Transverse colon (tissue), 4 donors: ENCODE data around the gene HNRNPDL. TPM values are rescaled to one million over a fixed set of nuclear protein-coding genes. Genes with fewer than 3 reads are reported as not detected.

Source experiments
- DNase-seq: peaks from one replicate; pipeline ENCODE4 v3.0.0-alpha.2; 2019
- H3K27ac ChIP-seq, 4 donors: fragments of 200-600 bp; sonication (generic); 2 replicates each; pipeline ENCODE4 v1.5.1; 2016 to 2018; ENCODE audit warnings: inconsistent platforms in 4 of 4
- H3K27me3 ChIP-seq: fragments of 200-600 bp; sonication (generic); 2 replicates; pipeline ENCODE4 v1.5.1; 2017; ENCODE audit warnings: inconsistent platforms
- H3K36me3 ChIP-seq, 4 donors: fragments of 200-600 bp; sonication (generic); 2 replicates each; pipeline ENCODE4 v1.5.1; 2017 to 2019; ENCODE audit warnings: inconsistent platforms in 4 of 4
- H3K4me1 ChIP-seq, 4 donors: fragments of 200-600 bp; sonication (generic); 2 replicates each; pipeline ENCODE4 v1.5.1; 2017 to 2020; ENCODE audit warnings: inconsistent platforms in 4 of 4
- H3K4me3 ChIP-seq, 4 donors: fragments of 200-600 bp; sonication (generic); 1 replicate in 1 of 4; 2 replicates in 3 of 4; pipeline versions ENCODE4 v1.5.1 to v1.6.1; 2017 to 2019; ENCODE audit warnings: inconsistent platforms in 4 of 4
- H3K9me3 ChIP-seq, 2 donors: fragments of 200-600 bp; sonication (generic); 2 replicates each; pipeline ENCODE4 v1.5.1; 2017 to 2019; ENCODE audit warnings: inconsistent platforms in 2 of 2
- EP300 ChIP-seq: sonication (generic); formaldehyde crosslinking; IDR thresholded peaks from one replicate; pipeline ENCODE4 v1.6.1; 2017; ENCODE audit warnings: antibody characterized with exemption, low read depth
- POLR2A ChIP-seq: fragments of 450-650 bp; IDR thresholded peaks from one replicate; pipeline ENCODE4 v1.6.1; 2016; ENCODE audit warnings: antibody characterized with exemption, mild to moderate bottlenecking, moderate library complexity
- POLR2AphosphoS5 ChIP-seq, 3 donors: sonication (generic); formaldehyde crosslinking; IDR thresholded peaks; one replicate each; pipeline ENCODE4 v1.6.1; 2016; ENCODE audit warnings: antibody characterized with exemption in 3 of 3
- WGBS, 2 donors: methylation state at CpG; one replicate each; pipeline ENCODE4 v1.1.5; 2018; ENCODE audit warnings: low coverage in 1 of 2; 5-methylcytosine and 5-hydroxymethylcytosine counted together
- in situ Hi-C, 4 donors: fragments of 200-750 bp; cut with MboI; loops; one replicate each; pipeline versions ENCODE4 v1.15.0 to v1.15.1; 2017; ENCODE audit warnings: low sequenced_read_pairs in 3 of 4, low pct_ligation_motif_present in 1 of 4, low pct_unique_long_range_greater_than_20kb in 1 of 4
- intact Hi-C: fragments of 100-400 bp; cut with DNase I; formaldehyde crosslinking; loops from one replicate; pipeline ENCODE4 v1.15.1; 2023; ENCODE audit warnings: low total_unique reads
- total RNA-seq, 4 donors: library from RNA; depleted of rRNA; stranded (reverse); fragments of >200 nt; gene quantifications; one replicate each; pipeline ENCODE4 v1.1.0, GENCODE V29; 2016
- TF ChIP-seq, protein P1 (sequence below), 5 experiments: fragments of 200-600 bp in 3 of 5; fragments of 450-650 bp in 2 of 5; sonication (generic) in 3 of 5; IDR thresholded peaks; 1 replicate in 2 of 5; 2 replicates in 3 of 5; pipeline ENCODE4 v1.5.1; 2016 to 2017; ENCODE audit warnings: antibody characterized with exemption in 5 of 5, inconsistent platforms in 3 of 5, mild to moderate bottlenecking in 2 of 5, moderate library complexity in 1 of 5

The HNRNPDL gene
- total RNA-seq, 4 donors from 2014 or later: 78.4 to 131 (median 100) TPM

DNA sequence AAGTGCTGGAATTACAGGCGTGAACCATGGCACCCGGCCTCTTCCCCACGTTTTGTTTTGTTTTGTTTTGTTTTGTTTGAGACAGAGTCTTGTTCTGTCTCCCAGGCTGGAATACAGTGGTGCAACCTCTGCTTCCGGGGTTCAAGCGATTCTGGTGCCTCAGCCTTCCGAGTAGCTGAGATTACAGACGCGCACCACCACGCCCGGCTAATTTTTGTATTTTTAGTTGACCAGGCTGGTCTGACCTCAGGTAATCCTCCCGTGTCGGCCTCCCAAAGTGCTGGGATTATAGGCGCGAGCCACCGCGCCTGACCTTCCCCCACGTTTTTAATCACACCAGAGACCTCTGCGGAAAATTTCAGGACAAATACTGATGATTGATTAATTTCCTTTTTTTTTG is 2.3 kb upstream of the HNRNPDL start:
- in situ Hi-C loops (loop anchor here in 1 of 4 donors (10.0 kb wide), 1 partner anchor 58 kb away; the partner anchor contains the start of gene HNRNPD), intact Hi-C loops (no loop called here)
- Histone ChIP-seq H3K27me3 (no peaks in the 10 kb centered on the region), H3K27ac (no peak overlapping the region), H3K9me3 (no peaks in the 10 kb centered on the region), H3K4me3 (no peak overlapping the region), H3K4me1 (peaks cover 13 to 28% (median 16%) of the 10 kb centered on the region in 4 donors), H3K36me3 (no peaks in the 10 kb centered on the region)
- TF ChIP-seq POLR2AphosphoS5 (IDR thresholded peaks at IDR 0.05): no peak
- no peak for TF ChIP-seq POLR2A
- TF ChIP-seq EP300: no peak
- TF ChIP-seq, protein P1, sequence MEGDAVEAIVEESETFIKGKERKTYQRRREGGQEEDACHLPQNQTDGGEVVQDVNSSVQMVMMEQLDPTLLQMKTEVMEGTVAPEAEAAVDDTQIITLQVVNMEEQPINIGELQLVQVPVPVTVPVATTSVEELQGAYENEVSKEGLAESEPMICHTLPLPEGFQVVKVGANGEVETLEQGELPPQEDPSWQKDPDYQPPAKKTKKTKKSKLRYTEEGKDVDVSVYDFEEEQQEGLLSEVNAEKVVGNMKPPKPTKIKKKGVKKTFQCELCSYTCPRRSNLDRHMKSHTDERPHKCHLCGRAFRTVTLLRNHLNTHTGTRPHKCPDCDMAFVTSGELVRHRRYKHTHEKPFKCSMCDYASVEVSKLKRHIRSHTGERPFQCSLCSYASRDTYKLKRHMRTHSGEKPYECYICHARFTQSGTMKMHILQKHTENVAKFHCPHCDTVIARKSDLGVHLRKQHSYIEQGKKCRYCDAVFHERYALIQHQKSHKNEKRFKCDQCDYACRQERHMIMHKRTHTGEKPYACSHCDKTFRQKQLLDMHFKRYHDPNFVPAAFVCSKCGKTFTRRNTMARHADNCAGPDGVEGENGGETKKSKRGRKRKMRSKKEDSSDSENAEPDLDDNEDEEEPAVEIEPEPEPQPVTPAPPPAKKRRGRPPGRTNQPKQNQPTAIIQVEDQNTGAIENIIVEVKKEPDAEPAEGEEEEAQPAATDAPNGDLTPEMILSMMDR (IDR thresholded peaks at IDR 0.05): no peak
- 85 to 89% methylated on average over 11 to 18 of the region's 18 CpGs for WGBS, 2 donors
- no peak for DNase-seq

GRCh38 chr4:82431831-82432230 is 1.6 kb upstream of the HNRNPDL start:
- peaks cover 0 to 5% (median 2%) of the 10 kb centered on the region in 4 donors for H3K36me3 ChIP-seq
- TF ChIP-seq EP300 (no peak), POLR2A (no peak), POLR2AphosphoS5 (IDR thresholded peaks at IDR 0.05) (no peak)
- TF ChIP-seq, protein P1 (IDR thresholded peaks at IDR 0.05): no peak
- no peaks in the 10 kb centered on the region for H3K27me3 ChIP-seq
- H3K4me1 ChIP-seq: peaks cover 17 to 36% (median 24%) of the 10 kb centered on the region in 4 donors
- peak overlapping the region in 2 of 4 donors; percentile 62 to 93 for H3K4me3 ChIP-seq
- in situ Hi-C loops: loop anchor here in 1 of 4 donors (10.0 kb wide), 1 partner anchor 57 kb away; the partner anchor contains the start of gene HNRNPD
- H3K9me3 ChIP-seq: no peaks in the 10 kb centered on the region
- WGBS, 2 donors: 88 to 95% methylated on average over 3 to 4 of the region's 4 CpGs
- DNase-seq: no peak
- intact Hi-C loops: no loop called here
- H3K27ac ChIP-seq: no peak overlapping the region

GRCh38 chr4:82430964-82431745 is 893 bp upstream of the HNRNPDL start:
- 2 to 31% methylated on average over 2 to 33 of the region's 33 CpGs for WGBS, 2 donors

More at GRCh38 chr4:82430964-82431745, 893 bp upstream of the HNRNPDL start:
- peaks cover 17 to 43% (median 25%) of the 10 kb centered on the region in 4 donors for H3K4me1 ChIP-seq
- no peaks in the 10 kb centered on the region for H3K27me3 ChIP-seq
- DNase-seq: peak; percentile 64
- no peaks in the 10 kb centered on the region for H3K9me3 ChIP-seq
- H3K27ac ChIP-seq: peak overlapping the region; percentile 97 to 100 (median 98)
- TF ChIP-seq EP300 (no peak), POLR2A (no peak), POLR2AphosphoS5 (IDR thresholded peaks at IDR 0.05) (peak in 1 of 3 donors; percentile 4)
- TF ChIP-seq, protein P1 (IDR thresholded peaks at IDR 0.05): peak in 1 of 5 experiments; percentile 8
- H3K4me3 ChIP-seq: peak overlapping the region; percentile 62 to 94 (median 80)
- in situ Hi-C loops: loop anchor here in 1 of 4 donors (10.0 kb wide), 1 partner anchor 56 kb away; the partner anchor contains the start of gene HNRNPD
- peaks cover 0 to 12% (median 5%) of the 10 kb centered on the region in 4 donors for H3K36me3 ChIP-seq
- intact Hi-C loops: no loop called here
